ENCODE results near the gene PRDM11. TPM values are rescaled to one million over a fixed set of nuclear protein-coding genes. Genes with fewer than 3 reads are reported as not detected.
A peak's percentile ranks its signal among the peaks of the same experiment; 100 is the strongest.

Gene PRDM11
- total RNA-seq, 1 experiment from 2014 or later, result 12.6 TPM

- TF ChIP-seq EZH2 (IDR thresholded peaks at IDR 0.05; ENCODE audit: borderline replicate concordance, low read depth, low read length, poor library complexity, severe bottlenecking), result no peak
- TF ChIP-seq, protein P1, sequence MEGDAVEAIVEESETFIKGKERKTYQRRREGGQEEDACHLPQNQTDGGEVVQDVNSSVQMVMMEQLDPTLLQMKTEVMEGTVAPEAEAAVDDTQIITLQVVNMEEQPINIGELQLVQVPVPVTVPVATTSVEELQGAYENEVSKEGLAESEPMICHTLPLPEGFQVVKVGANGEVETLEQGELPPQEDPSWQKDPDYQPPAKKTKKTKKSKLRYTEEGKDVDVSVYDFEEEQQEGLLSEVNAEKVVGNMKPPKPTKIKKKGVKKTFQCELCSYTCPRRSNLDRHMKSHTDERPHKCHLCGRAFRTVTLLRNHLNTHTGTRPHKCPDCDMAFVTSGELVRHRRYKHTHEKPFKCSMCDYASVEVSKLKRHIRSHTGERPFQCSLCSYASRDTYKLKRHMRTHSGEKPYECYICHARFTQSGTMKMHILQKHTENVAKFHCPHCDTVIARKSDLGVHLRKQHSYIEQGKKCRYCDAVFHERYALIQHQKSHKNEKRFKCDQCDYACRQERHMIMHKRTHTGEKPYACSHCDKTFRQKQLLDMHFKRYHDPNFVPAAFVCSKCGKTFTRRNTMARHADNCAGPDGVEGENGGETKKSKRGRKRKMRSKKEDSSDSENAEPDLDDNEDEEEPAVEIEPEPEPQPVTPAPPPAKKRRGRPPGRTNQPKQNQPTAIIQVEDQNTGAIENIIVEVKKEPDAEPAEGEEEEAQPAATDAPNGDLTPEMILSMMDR (conservative IDR thresholded peaks at IDR 0.05; ENCODE audit: low read depth, low read length), result peak; percentile 47
- no peak overlapping the region for H3K4me3 ChIP-seq (ENCODE audit: low read depth, low read length, poor library complexity, severe bottlenecking)
- no peak for DNase-seq (ENCODE audit: low spot score)
- ChIA-PET POLR2A (ENCODE audit: low non-redundant PET) (interaction anchor here (0.6 kb wide), 1 partner anchor 38 kb away, joined by 4 read pairs; no protein-coding TSS in a partner anchor), CTCF (no interaction called here)
- no peaks in the 10 kb centered on the region for H3K36me3 ChIP-seq (ENCODE audit: insufficient read depth, low read length, poor library complexity, severe bottlenecking)
- intact Hi-C loops (cut with micrococcal nuclease; ENCODE audit: unreplicated experiment), result no loop called here
- no peaks in the 10 kb centered on the region for H3K9me3 ChIP-seq (ENCODE audit: low read depth, low read length, poor library complexity, severe bottlenecking)
- H3K27ac ChIP-seq (ENCODE audit: low read depth, low read length, poor library complexity, severe bottlenecking), result no peak overlapping the region
- H3K4me1 ChIP-seq (ENCODE audit: insufficient read depth, low read length, poor library complexity, severe bottlenecking), result peaks cover 18% of the 10 kb centered on the region
- H3K27me3 ChIP-seq (replicated peaks; ENCODE audit: insufficient read depth, low read depth, low read length, poor library complexity), result no peaks in the 10 kb centered on the region
- no TSS peak for BruUV-seq (replicated peaks)
Measured at GRCh38 chr11:45211732-45212131, 65.3 kb downstream of the PRDM11 start.

GRCh38 chr11:45212566-45213315 lies 66.3 kb downstream of the PRDM11 start:
- ChIA-PET CTCF (no interaction called here), POLR2A (ENCODE audit: low non-redundant PET) (interaction anchor here (0.6 kb wide), 1 partner anchor 37 kb away, joined by 4 read pairs; no protein-coding TSS in a partner anchor)

GRCh38 chr11:45213316-45213665 lies 66.9 kb downstream of the PRDM11 start:
- BruUV-seq (replicated peaks), result no TSS peak
- no peak for TF ChIP-seq EZH2 (IDR thresholded peaks at IDR 0.05; ENCODE audit: borderline replicate concordance, low read depth, low read length, poor library complexity, severe bottlenecking)
- TF ChIP-seq, protein P1 (conservative IDR thresholded peaks at IDR 0.05; ENCODE audit: low read depth, low read length), result no peak
- H3K9me3 ChIP-seq (ENCODE audit: low read depth, low read length, poor library complexity, severe bottlenecking), result no peaks in the 10 kb centered on the region
- H3K27me3 ChIP-seq (replicated peaks; ENCODE audit: insufficient read depth, low read depth, low read length, poor library complexity), result no peaks in the 10 kb centered on the region
- H3K4me1 ChIP-seq (ENCODE audit: insufficient read depth, low read length, poor library complexity, severe bottlenecking), result peaks cover 18% of the 10 kb centered on the region
- H3K27ac ChIP-seq (ENCODE audit: low read depth, low read length, poor library complexity, severe bottlenecking), result no peak overlapping the region
- intact Hi-C loops (cut with micrococcal nuclease; ENCODE audit: unreplicated experiment), result no loop called here
- no peak overlapping the region for H3K4me3 ChIP-seq (ENCODE audit: low read depth, low read length, poor library complexity, severe bottlenecking)
- H3K36me3 ChIP-seq (ENCODE audit: insufficient read depth, low read length, poor library complexity, severe bottlenecking), result no peaks in the 10 kb centered on the region
- CTCF ChIA-PET, result no interaction called here
- no peak for DNase-seq (ENCODE audit: low spot score)
- POLR2A ChIA-PET (ENCODE audit: low non-redundant PET), result no interaction called here

More at GRCh38 chr11:45212566-45213315, 66.3 kb downstream of the PRDM11 start:
- H3K4me1 ChIP-seq (ENCODE audit: insufficient read depth, low read length, poor library complexity, severe bottlenecking), result peaks cover 18% of the 10 kb centered on the region
- no peaks in the 10 kb centered on the region for H3K27me3 ChIP-seq (replicated peaks; ENCODE audit: insufficient read depth, low read depth, low read length, poor library complexity)
- no TSS peak for BruUV-seq (replicated peaks)
- H3K36me3 ChIP-seq (ENCODE audit: insufficient read depth, low read length, poor library complexity, severe bottlenecking), result no peaks in the 10 kb centered on the region
- H3K9me3 ChIP-seq (ENCODE audit: low read depth, low read length, poor library complexity, severe bottlenecking), result no peaks in the 10 kb centered on the region
- TF ChIP-seq EZH2 (IDR thresholded peaks at IDR 0.05; ENCODE audit: borderline replicate concordance, low read depth, low read length, poor library complexity, severe bottlenecking), result no peak
- TF ChIP-seq, protein P1 (conservative IDR thresholded peaks at IDR 0.05; ENCODE audit: low read depth, low read length), result peak; percentile 40
- H3K4me3 ChIP-seq (ENCODE audit: low read depth, low read length, poor library complexity, severe bottlenecking), result no peak overlapping the region
- H3K27ac ChIP-seq (ENCODE audit: low read depth, low read length, poor library complexity, severe bottlenecking), result no peak overlapping the region
- intact Hi-C loops (cut with micrococcal nuclease; ENCODE audit: unreplicated experiment), result no loop called here
- DNase-seq (ENCODE audit: low spot score), result no peak

Data from A673 (cell line).